Liver (tissue), 2 donors: ENCODE data around the gene MECP2.

ENCODE experiments used
- CTCF ChIP-seq: fragments of 150-350 bp; IDR thresholded peaks from 2 replicates; pipeline ENCODE4 v1.5.1; 2017; ENCODE audit warnings: improper control_type of control experiment, low read depth, low read length; ENCODE audit not compliant: missing input control
- YY1 ChIP-seq: IDR thresholded peaks from 2 replicates; pipeline ENCODE4 v1.6.1; 2016; ENCODE audit warnings: antibody characterized with exemption, mild to moderate bottlenecking
- TF ChIP-seq, protein P1 (sequence below): IDR thresholded peaks from 2 replicates; pipeline ENCODE4 v1.6.1; 2016; ENCODE audit warnings: antibody characterized with exemption, mild to moderate bottlenecking
- donor health status: healthy.

GRCh38 chrX:154121961-154122360 lies 24.4 kb upstream of the MECP2 start:
- TF ChIP-seq YY1 (no peak), CTCF (no peak)
- TF ChIP-seq, protein P1, sequence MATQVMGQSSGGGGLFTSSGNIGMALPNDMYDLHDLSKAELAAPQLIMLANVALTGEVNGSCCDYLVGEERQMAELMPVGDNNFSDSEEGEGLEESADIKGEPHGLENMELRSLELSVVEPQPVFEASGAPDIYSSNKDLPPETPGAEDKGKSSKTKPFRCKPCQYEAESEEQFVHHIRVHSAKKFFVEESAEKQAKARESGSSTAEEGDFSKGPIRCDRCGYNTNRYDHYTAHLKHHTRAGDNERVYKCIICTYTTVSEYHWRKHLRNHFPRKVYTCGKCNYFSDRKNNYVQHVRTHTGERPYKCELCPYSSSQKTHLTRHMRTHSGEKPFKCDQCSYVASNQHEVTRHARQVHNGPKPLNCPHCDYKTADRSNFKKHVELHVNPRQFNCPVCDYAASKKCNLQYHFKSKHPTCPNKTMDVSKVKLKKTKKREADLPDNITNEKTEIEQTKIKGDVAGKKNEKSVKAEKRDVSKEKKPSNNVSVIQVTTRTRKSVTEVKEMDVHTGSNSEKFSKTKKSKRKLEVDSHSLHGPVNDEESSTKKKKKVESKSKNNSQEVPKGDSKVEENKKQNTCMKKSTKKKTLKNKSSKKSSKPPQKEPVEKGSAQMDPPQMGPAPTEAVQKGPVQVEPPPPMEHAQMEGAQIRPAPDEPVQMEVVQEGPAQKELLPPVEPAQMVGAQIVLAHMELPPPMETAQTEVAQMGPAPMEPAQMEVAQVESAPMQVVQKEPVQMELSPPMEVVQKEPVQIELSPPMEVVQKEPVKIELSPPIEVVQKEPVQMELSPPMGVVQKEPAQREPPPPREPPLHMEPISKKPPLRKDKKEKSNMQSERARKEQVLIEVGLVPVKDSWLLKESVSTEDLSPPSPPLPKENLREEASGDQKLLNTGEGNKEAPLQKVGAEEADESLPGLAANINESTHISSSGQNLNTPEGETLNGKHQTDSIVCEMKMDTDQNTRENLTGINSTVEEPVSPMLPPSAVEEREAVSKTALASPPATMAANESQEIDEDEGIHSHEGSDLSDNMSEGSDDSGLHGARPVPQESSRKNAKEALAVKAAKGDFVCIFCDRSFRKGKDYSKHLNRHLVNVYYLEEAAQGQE, result no peak
